Transverse colon (tissue), 4 donors: ENCODE results near the gene REC8. TPM values are rescaled to one million over a fixed set of nuclear protein-coding genes. Genes with fewer than 3 reads are reported as not detected.

Source experiments
- DNase-seq: peaks from one replicate; pipeline ENCODE4 v3.0.0-alpha.2; 2019
- H3K27ac ChIP-seq, 4 donors: fragments of 200-600 bp; sonication (generic); 2 replicates each; pipeline ENCODE4 v1.5.1; 2016 to 2018; ENCODE audit warnings: inconsistent platforms in 4 of 4
- H3K27me3 ChIP-seq: fragments of 200-600 bp; sonication (generic); 2 replicates; pipeline ENCODE4 v1.5.1; 2017; ENCODE audit warnings: inconsistent platforms
- H3K36me3 ChIP-seq, 4 donors: fragments of 200-600 bp; sonication (generic); 2 replicates each; pipeline ENCODE4 v1.5.1; 2017 to 2019; ENCODE audit warnings: inconsistent platforms in 4 of 4
- H3K4me1 ChIP-seq, 4 donors: fragments of 200-600 bp; sonication (generic); 2 replicates each; pipeline ENCODE4 v1.5.1; 2017 to 2020; ENCODE audit warnings: inconsistent platforms in 4 of 4
- H3K4me3 ChIP-seq, 4 donors: fragments of 200-600 bp; sonication (generic); 1 replicate in 1 of 4; 2 replicates in 3 of 4; pipeline versions ENCODE4 v1.5.1 to v1.6.1; 2017 to 2019; ENCODE audit warnings: inconsistent platforms in 4 of 4
- H3K9me3 ChIP-seq, 2 donors: fragments of 200-600 bp; sonication (generic); 2 replicates each; pipeline ENCODE4 v1.5.1; 2017 to 2019; ENCODE audit warnings: inconsistent platforms in 2 of 2
- CTCF ChIP-seq, 5 experiments: fragments of 200-600 bp in 3 of 5; fragments of 450-650 bp in 2 of 5; sonication (generic) in 3 of 5; IDR thresholded peaks; 1 replicate in 2 of 5; 2 replicates in 3 of 5; pipeline ENCODE4 v1.5.1; 2016 to 2017; ENCODE audit warnings: antibody characterized with exemption in 5 of 5, inconsistent platforms in 3 of 5, mild to moderate bottlenecking in 2 of 5, moderate library complexity in 1 of 5
- EP300 ChIP-seq: sonication (generic); formaldehyde crosslinking; IDR thresholded peaks from one replicate; pipeline ENCODE4 v1.6.1; 2017; ENCODE audit warnings: antibody characterized with exemption, low read depth
- POLR2A ChIP-seq: fragments of 450-650 bp; IDR thresholded peaks from one replicate; pipeline ENCODE4 v1.6.1; 2016; ENCODE audit warnings: antibody characterized with exemption, mild to moderate bottlenecking, moderate library complexity
- POLR2AphosphoS5 ChIP-seq, 3 donors: sonication (generic); formaldehyde crosslinking; IDR thresholded peaks; one replicate each; pipeline ENCODE4 v1.6.1; 2016; ENCODE audit warnings: antibody characterized with exemption in 3 of 3
- WGBS, 2 donors: methylation state at CpG; one replicate each; pipeline ENCODE4 v1.1.5; 2018; ENCODE audit warnings: low coverage in 1 of 2; 5-methylcytosine and 5-hydroxymethylcytosine counted together
- in situ Hi-C, 4 donors: fragments of 200-750 bp; cut with MboI; loops; one replicate each; pipeline versions ENCODE4 v1.15.0 to v1.15.1; 2017; ENCODE audit warnings: low sequenced_read_pairs in 3 of 4, low pct_ligation_motif_present in 1 of 4, low pct_unique_long_range_greater_than_20kb in 1 of 4
- intact Hi-C: fragments of 100-400 bp; cut with DNase I; formaldehyde crosslinking; loops from one replicate; pipeline ENCODE4 v1.15.1; 2023; ENCODE audit warnings: low total_unique reads
- total RNA-seq, 4 donors: library from RNA; depleted of rRNA; stranded (reverse); fragments of >200 nt; gene quantifications; one replicate each; pipeline ENCODE4 v1.1.0, GENCODE V29; 2016

REC8 gene
- total RNA-seq, 4 donors from 2014 or later: 11.3 to 112 (median 31.2) TPM

GRCh38 chr14:24150993-24151392, 20.9 kb upstream of the REC8 start:
- no peak for DNase-seq
- Histone ChIP-seq H3K4me1 (peaks cover 4 to 15% (median 11%) of the 10 kb centered on the region in 4 donors), H3K4me3 (no peak overlapping the region), H3K27ac (no peak overlapping the region), H3K27me3 (no peaks in the 10 kb centered on the region), H3K9me3 (no peaks in the 10 kb centered on the region), H3K36me3 (peaks cover 0 to 44% (median 20%) of the 10 kb centered on the region in 4 donors)
- intact Hi-C loops: loop anchor here (10.0 kb wide), 1 partner anchor 46 kb away; no protein-coding TSS in a partner anchor
- WGBS, 2 donors: 88 to 89% methylated on average over 3 to 9 of the region's 9 CpGs
- no peak for TF ChIP-seq POLR2A
- TF ChIP-seq EP300: no peak
- TF ChIP-seq CTCF (IDR thresholded peaks at IDR 0.05): no peak
- no peak for TF ChIP-seq POLR2AphosphoS5 (IDR thresholded peaks at IDR 0.05)
- in situ Hi-C loops: no loop called here

- H3K4me1 ChIP-seq: peaks cover 4 to 13% (median 11%) of the 10 kb centered on the region in 4 donors
- no peaks in the 10 kb centered on the region for H3K27me3 ChIP-seq
- in situ Hi-C loops (no loop called here), intact Hi-C loops (loop anchor here (10.0 kb wide), 1 partner anchor 47 kb away; no protein-coding TSS in a partner anchor)
- H3K27ac ChIP-seq: no peak overlapping the region
- WGBS, 2 donors: 90 to 92% methylated on average over 2 to 16 of the region's 16 CpGs
- peaks cover 0 to 49% (median 23%) of the 10 kb centered on the region in 4 donors for H3K36me3 ChIP-seq
- TF ChIP-seq CTCF (IDR thresholded peaks at IDR 0.05) (no peak), EP300 (no peak), POLR2AphosphoS5 (IDR thresholded peaks at IDR 0.05) (no peak), POLR2A (no peak)
- no peak overlapping the region for H3K4me3 ChIP-seq
- H3K9me3 ChIP-seq: no peaks in the 10 kb centered on the region
- DNase-seq: no peak
These were observed 20.3 kb upstream of the REC8 start for GRCh38 chr14:24151404-24152080.

GRCh38 chr14:24155100-24155499, 16.8 kb upstream of the REC8 start:
- in situ Hi-C loops (no loop called here), intact Hi-C loops (loop anchor here (10.0 kb wide), 1 partner anchor 50 kb away; no protein-coding TSS in a partner anchor)
- DNase-seq: no peak
- Histone ChIP-seq H3K27me3 (no peaks in the 10 kb centered on the region), H3K4me3 (no peak overlapping the region), H3K4me1 (no peaks in the 10 kb centered on the region), H3K36me3 (peaks cover 0 to 63% (median 33%) of the 10 kb centered on the region in 4 donors), H3K27ac (no peak overlapping the region), H3K9me3 (no peaks in the 10 kb centered on the region)
- TF ChIP-seq POLR2AphosphoS5 (IDR thresholded peaks at IDR 0.05) (no peak), CTCF (IDR thresholded peaks at IDR 0.05) (no peak), POLR2A (no peak), EP300 (no peak)
- 98% methylated on average over 10 of the region's 10 CpGs; no CpG with 5 or more reads in 1 of the 2 donors for WGBS, 2 donors

- H3K36me3 ChIP-seq: peaks cover 0 to 55% (median 27%) of the 10 kb centered on the region in 4 donors
- 84 to 100% methylated on average over 1 of the region's 1 CpG for WGBS, 2 donors
These were observed 15.0 kb upstream of the REC8 start for GRCh38 chr14:24156840-24157239.

More at GRCh38 chr14:24156840-24157239, 15.0 kb upstream of the REC8 start:
- in situ Hi-C loops: no loop called here
- Histone ChIP-seq H3K4me3 (no peak overlapping the region), H3K9me3 (no peaks in the 10 kb centered on the region), H3K27me3 (no peaks in the 10 kb centered on the region), H3K4me1 (peaks cover 5 to 10% (median 9%) of the 10 kb centered on the region in 4 donors), H3K27ac (no peak overlapping the region)
- intact Hi-C loops: loop anchor here (10.0 kb wide), 1 partner anchor 52 kb away; no protein-coding TSS in a partner anchor
- no peak for DNase-seq
- TF ChIP-seq POLR2A: no peak
- TF ChIP-seq EP300: no peak
- no peak for TF ChIP-seq POLR2AphosphoS5 (IDR thresholded peaks at IDR 0.05)
- no peak for TF ChIP-seq CTCF (IDR thresholded peaks at IDR 0.05)
